Stimulated activated CD4-positive, alpha-beta T cell treated with anti-CD3 and anti-CD28 coated beads, Interleukin-12 subunit alpha, Interleukin-12 subunit beta, amount 100 ng/mL, for 48 hours (primary cell): ENCODE results near the gene NCAPD2.
A peak's percentile ranks its signal among the peaks of the same experiment; 100 is the strongest.

Source experiments
- DNase-seq, 3 donors: peaks; one replicate each; pipeline ENCODE4 v3.0.0-alpha.2; 2020; ENCODE audit warnings: low read depth in 2 of 3, low spot score in 1 of 3

The NCAPD2 gene, protein sequence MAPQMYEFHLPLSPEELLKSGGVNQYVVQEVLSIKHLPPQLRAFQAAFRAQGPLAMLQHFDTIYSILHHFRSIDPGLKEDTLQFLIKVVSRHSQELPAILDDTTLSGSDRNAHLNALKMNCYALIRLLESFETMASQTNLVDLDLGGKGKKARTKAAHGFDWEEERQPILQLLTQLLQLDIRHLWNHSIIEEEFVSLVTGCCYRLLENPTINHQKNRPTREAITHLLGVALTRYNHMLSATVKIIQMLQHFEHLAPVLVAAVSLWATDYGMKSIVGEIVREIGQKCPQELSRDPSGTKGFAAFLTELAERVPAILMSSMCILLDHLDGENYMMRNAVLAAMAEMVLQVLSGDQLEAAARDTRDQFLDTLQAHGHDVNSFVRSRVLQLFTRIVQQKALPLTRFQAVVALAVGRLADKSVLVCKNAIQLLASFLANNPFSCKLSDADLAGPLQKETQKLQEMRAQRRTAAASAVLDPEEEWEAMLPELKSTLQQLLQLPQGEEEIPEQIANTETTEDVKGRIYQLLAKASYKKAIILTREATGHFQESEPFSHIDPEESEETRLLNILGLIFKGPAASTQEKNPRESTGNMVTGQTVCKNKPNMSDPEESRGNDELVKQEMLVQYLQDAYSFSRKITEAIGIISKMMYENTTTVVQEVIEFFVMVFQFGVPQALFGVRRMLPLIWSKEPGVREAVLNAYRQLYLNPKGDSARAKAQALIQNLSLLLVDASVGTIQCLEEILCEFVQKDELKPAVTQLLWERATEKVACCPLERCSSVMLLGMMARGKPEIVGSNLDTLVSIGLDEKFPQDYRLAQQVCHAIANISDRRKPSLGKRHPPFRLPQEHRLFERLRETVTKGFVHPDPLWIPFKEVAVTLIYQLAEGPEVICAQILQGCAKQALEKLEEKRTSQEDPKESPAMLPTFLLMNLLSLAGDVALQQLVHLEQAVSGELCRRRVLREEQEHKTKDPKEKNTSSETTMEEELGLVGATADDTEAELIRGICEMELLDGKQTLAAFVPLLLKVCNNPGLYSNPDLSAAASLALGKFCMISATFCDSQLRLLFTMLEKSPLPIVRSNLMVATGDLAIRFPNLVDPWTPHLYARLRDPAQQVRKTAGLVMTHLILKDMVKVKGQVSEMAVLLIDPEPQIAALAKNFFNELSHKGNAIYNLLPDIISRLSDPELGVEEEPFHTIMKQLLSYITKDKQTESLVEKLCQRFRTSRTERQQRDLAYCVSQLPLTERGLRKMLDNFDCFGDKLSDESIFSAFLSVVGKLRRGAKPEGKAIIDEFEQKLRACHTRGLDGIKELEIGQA (N-terminal part only)

DNA sequence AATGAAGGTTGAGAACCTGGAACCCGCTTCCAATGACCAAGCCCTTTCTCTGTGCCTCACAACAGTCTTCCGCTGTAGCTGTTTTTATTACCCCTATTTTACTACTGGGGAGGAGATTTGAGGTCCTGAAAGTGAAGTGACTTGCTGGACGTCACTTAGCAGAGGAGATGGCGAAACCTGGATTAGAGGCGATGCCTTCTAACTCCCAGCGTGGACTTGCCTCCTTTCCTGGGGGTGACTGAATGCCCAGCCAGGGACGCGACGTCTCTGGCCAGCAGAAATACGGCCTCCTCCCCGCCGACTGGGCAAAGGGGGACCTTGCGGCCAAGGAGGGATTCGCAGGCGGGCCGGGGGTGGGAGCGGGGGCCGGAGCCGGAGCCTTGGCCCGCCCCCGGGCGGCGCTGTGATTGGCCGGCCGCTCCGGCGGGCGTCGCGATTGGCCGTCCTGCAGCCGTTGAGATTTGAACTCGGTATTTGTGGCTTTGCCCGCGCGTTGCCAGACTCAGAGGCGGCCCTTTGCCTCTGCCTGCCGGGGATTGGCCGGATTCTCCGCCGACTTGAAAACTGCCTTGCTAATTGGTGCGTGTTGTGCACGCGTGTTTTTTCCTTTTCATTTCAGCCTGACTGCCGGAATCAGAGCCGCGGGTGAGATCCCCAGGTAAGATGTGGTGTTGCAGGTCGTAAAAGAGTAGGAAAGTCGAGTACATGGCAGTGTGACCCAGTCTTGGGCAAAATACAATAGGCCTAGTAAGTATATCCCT, at the start of gene NCAPD2:
Gene NCAPD2, plus strand, starts transcription at position 606 of the 761 bp plus-strand sequence. CDS start 997 bp downstream, outside the sequence.
- peak; percentile 89 to 95 (median 93) for DNase-seq

DNA sequence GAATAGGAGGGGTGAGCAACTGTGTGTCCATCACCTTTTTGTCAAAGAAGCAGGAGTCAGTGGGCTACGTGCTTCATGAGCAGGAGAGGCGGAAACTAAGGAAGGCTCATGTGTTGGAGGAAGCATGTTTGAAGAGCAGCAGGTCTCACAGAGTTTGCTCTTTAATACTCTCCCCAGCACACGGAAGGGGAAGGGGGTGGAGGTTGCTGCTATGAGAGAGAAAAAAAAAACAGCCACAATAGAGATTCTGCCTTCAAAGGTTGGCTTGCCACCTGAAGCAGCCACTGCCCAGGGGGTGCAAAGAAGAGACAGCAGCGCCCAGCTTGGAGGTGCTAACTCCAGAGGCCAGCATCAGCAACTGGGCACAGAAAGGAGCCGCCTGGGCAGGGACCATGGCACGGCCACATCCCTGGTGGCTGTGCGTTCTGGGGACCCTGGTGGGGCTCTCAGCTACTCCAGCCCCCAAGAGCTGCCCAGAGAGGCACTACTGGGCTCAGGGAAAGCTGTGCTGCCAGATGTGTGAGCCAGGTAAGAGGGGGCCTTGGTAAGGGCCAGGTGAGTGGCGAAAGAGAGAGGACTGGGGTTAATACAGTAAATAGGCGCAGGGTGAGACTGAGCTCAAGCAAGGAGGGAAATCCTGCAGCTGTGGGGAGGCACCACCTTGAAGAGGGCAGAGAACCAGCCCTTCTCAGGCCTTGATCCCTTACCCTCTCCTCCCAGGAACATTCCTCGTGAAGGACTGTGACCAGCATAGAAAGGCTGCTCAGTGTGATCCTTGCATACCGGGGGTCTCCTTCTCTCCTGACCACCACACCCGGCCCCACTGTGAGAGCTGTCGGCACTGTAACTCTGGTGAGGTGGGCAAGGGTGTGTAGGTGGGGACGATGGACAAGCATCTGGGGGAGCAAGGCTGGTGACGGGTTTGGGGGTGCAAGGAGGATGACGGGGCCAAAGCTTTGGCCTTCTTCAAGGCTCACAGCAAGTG, 48.9 kb upstream of the NCAPD2 start, which contains the start of gene CD27:
Gene CD27, plus strand, starts transcription at position 252 of the 985 bp plus-strand sequence. Its CDS starts 141 bp downstream, at position 393.
- DNase-seq: no peak

DNA sequence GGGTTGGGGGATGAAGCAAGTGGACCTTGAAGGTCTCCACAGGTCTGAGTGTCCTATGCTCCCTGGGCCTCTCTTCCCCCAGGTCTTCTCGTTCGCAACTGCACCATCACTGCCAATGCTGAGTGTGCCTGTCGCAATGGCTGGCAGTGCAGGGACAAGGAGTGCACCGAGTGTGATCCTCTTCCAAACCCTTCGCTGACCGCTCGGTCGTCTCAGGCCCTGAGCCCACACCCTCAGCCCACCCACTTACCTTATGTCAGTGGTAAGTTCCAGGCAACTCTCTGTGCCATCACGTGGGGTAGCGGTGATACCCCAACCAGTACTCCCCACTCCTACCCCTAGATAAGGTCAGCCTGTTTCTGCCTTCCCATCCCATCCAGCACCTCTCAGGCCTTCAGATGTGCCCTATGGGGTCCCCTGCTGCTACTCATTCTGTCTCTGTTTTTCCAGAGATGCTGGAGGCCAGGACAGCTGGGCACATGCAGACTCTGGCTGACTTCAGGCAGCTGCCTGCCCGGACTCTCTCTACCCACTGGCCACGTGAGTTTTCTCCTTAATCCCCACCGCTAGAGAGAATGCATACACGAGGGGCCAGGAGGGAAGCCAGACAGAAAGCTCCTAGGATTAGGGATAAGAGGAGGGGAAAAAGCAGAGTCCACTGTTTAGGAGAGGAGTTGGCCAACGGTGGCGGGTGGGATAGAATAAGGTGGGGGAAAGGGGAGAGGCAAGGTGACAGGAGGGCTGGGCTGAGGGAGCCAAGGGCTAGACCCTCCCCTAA, 43.6 kb upstream of the NCAPD2 start:
- DNase-seq: no peak

DNA sequence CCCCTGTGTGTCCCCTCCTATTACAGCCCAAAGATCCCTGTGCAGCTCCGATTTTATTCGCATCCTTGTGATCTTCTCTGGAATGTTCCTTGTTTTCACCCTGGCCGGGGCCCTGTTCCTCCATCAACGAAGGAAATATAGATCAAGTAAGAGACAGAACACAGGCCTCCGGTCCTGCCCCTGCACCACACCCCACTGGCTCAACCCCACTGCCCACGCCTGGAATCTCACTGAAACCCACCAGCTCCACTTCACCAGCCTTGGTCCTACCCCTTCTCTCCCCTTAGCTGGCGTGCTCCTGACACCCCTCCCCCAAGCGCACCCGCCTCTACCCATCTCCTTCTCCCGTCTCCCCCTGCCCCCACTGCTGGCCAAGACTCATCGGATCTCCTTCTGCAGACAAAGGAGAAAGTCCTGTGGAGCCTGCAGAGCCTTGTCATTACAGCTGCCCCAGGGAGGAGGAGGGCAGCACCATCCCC, 43.0 kb upstream of the NCAPD2 start:
- no peak for DNase-seq

DNA sequence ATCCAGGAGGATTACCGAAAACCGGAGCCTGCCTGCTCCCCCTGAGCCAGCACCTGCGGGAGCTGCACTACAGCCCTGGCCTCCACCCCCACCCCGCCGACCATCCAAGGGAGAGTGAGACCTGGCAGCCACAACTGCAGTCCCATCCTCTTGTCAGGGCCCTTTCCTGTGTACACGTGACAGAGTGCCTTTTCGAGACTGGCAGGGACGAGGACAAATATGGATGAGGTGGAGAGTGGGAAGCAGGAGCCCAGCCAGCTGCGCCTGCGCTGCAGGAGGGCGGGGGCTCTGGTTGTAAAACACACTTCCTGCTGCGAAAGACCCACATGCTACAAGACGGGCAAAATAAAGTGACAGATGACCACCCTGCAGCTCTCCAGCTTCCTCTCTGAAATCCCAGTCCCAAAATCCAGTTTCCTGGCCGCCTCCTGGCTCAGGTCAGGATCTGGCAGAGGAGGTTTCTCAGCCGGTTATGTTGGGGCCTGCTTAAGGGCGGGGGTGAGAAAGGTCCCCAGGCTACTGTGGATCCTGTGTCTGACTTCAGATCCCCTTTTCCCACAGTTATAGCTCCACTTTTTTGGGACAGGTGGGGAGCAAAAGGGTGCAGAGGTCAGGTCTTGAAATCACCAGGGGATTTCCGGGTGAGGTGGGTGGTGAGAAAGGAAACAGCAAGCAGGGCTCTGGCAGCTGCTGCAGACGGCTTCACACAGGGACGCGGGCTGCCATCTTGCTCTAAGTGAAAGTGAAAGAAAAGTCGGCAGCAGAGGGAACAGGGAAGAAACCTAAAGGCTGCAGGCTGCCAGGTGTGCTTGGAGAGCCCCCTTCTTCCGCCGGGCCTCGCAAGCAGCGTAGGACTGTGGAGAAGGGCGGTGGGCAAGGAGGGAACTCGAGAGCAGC, 42.3 kb upstream of the NCAPD2 start, which contains the start of gene TAPBPL:
Gene TAPBPL, plus strand, starts transcription at position 695 of the 897 bp plus-strand sequence. CDS start 207 bp downstream, outside the sequence.
- peak; percentile 61 to 73 (median 66) for DNase-seq

DNA sequence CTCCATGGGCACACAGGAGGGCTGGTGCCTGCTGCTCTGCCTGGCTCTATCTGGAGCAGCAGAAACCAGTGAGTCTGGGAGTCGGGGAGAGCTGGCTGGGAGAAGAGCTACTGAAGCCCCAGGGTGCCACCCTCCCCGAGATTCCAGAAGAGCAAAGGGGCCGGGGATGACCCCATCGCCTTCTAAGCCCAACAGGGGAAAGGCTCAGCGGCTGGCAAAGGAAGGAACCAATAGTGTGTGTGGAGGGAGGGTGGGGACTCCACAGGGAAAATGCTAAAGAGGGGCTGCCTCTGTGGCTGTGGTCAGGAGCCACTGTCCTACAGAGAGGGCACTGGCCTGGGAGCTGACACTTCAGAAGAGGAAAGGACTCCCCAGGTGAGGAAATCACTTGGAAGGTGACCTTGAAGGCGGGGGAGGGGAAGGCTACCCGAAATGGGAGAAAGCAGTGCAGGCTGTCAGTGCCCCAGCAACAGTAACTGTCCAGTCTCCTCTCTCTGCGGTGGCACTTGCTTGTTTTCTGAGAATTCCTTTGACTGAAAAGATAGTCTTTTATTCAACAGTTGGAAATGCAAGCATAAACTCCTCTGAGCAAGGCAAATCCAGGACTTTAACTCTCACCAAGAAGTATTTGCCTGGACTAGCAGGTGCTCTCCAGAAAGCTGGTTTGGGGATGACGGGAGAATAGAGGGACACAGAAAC, 41.5 kb upstream of the NCAPD2 start:
- no peak for DNase-seq

DNA sequence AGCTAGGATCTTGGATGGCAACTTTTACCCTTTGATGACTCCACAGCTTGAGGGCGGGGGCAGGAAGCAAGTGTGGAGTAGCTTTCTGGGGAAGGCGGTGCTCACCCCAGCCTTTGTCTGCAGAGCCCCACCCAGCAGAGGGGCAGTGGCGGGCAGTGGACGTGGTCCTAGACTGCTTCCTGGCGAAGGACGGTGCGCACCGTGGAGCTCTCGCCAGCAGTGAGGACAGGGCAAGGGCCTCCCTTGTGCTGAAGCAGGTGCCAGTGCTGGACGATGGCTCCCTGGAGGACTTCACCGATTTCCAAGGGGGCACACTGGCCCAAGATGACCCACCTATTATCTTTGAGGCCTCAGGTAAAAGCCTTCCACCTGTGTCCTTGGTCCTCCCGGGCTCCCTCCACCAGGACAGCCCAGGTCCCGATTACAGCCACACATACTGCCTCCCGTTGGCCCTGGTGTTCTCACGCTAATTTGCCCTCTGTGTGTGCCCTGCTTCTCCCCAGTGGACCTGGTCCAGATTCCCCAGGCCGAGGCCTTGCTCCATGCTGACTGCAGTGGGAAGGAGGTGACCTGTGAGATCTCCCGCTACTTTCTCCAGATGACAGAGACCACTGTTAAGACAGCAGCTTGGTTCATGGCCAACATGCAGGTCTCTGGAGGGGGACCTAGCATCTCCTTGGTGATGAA, 40.8 kb upstream of the NCAPD2 start:
- DNase-seq: no peak

DNA sequence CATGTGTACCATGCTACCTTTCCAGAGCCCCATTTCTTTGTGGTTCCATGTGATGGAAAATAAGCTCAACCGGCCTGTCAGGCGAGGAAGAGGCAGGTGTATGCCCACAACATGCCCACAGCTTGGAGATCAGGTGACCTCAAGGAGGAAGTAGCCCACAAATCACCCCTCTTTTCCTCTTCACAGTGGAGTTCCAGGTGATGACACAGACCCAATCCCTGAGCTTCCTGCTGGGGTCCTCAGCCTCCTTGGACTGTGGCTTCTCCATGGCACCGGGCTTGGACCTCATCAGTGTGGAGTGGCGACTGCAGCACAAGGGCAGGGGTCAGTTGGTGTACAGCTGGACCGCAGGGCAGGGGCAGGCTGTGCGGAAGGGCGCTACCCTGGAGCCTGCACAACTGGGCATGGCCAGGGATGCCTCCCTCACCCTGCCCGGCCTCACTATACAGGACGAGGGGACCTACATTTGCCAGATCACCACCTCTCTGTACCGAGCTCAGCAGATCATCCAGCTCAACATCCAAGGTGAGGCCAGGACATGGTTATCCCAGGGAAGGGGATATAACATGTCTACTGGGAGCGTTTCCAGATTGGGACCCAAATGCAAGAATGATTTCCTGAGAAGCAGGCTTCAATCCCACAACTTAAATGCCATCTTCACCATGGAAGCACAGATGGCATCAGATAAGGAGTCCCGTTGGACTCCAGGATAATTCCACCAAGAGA, 36.5 kb upstream of the NCAPD2 start:
- DNase-seq: no peak

DNA sequence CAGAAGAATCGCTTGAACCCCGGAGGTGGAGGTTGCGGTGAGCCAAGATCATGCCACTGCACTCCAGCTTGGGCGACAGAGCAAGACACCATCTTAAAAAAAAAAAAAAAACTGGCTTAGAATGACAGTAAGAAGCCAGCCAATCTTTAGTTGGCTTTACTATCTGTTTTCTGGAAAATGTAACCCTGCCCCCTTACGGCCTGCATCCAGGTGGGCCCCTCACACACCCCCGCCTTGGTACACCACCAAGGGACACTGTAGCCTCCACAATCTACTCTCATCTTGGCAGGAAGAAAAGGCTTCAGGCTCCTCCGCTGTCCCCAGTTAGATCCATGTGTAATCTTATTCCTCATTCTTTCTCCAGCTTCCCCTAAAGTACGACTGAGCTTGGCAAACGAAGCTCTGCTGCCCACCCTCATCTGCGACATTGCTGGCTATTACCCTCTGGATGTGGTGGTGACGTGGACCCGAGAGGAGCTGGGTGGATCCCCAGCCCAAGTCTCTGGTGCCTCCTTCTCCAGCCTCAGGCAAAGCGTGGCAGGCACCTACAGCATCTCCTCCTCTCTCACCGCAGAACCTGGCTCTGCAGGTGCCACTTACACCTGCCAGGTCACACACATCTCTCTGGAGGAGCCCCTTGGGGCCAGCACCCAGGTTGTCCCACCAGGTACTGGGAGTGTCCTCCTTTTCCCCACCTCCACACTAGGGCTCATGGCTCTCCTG, 35.5 kb upstream of the NCAPD2 start:
- DNase-seq: no peak

DNA sequence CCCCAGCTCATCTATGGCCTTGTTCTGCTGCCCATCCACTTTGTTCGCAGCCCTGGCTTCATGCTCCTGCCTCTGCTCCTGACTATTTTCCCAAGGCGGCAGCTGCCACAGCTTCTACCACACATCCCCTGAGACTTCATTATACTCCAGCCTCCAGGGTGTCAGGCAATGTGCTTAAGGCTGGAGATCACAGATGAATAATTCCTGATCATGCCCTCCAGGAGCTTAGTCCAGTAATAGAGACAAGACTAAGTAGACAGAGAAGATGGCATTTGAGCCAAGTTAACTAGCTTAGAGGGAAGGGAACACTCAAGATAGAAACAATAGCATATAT, 34.9 kb upstream of the NCAPD2 start:
- DNase-seq: no peak

DNA sequence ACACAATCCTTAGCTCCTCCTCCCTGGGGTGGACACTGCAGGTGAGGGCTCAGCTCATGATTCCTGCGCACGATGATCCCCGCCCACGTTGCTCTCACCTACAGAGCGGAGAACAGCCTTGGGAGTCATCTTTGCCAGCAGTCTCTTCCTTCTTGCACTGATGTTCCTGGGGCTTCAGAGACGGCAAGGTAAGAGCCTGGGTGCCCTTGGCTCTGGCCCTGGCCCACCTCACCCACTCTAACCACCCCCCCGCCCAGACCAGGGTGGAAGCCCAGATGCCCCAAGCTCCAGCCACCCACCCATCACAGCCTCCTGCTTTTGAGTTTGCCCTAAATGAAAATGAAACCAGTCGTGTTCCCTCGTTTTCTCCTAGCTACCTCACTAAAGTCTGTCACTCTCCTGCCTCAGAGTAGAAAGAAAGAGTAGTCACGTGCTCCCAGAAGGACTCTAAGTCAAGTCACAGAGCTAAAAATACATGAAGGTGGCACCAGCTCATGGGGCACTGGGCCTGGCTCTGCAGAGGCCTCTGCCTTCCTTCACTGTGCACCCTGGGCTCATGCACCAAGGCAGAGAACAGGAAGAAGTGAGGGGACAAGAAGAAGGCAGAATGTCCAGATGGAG, 33.0 kb upstream of the NCAPD2 start:
- no peak for DNase-seq

DNA sequence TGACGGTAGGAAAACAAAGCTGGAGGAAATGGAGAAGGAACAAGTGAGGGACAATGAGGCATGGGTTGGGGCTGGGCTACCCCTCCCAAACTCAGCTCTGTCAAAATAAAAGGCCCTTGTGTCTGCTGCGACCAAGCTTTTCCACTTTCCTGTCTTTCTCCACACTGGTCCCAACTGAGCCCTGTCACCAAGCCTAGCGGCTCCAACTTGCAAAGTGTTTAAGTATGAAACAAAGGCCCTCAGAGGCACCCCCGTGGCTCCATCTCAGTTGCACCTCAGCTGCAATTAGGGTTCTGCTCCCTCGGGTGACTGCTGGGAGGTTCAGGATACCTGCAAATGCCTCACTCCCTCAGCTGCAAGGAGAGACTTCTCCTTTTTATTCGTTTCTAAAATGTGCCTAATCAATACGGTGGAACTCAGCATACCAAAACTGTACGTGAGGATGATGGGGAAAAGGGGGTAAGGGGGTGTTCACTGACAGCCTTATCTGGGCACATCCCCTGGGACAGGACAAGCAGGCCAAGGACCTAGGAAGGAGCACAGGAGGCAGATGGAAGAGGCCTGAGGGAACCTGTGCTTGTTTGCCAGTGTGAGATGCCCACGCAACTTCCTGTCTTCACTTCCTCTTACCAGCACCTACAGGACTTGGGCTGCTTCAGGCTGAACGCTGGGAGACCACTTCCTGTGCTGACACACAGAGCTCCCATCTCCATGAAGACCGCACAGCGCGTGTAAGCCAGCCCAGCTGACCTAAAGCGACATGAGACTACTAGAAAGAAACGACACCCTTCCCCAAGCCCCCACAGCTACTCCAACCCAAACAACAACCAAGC, 32.3 kb upstream of the NCAPD2 start:
- peak; percentile 75 to 82 (median 75) for DNase-seq
